ENCODE data around the gene ZRANB3. TPM values are rescaled to one million over a fixed set of nuclear protein-coding genes. Genes with fewer than 3 reads are reported as not detected.
"Not testable (repeated sequence)": the region's sequence is repeated elsewhere in the genome, so short reads cannot be mapped to it uniquely, and the experiment has no call there.

ZRANB3 gene
- total RNA-seq, 2 experiments from 2014 or later: 21.4 to 21.5 TPM

DNA sequence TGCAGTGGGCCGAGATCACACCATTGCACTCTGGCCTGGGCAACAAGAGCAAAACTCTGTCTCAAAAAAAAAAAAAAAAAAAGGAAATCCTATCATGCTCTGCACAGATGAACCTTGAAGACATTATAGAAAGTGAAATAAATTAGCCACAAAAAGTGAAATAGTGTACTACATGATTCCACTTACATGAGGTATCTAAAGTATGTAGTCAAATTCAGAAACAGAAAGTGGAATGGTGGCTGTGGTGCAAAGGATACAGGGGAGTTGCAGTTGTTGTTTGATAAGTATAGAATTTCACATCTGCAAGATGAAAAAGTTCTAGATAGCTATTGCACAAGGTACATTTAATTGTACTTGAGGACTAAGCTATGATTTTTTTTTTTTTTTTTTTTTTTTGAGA lies 5.2 kb downstream of the ZRANB3 start:
- peaks cover 24% of the 10 kb centered on the region for H3K4me1 Mint-ChIP-seq (ENCODE audit: low read depth)
- H3K36me3 Mint-ChIP-seq (ENCODE audit: low read depth): peaks cover 32% of the 10 kb centered on the region
- ChIA-PET POLR2A (no interaction called here), CTCF (no interaction called here)
- intact Hi-C loops (cut with micrococcal nuclease): no loop called here
- H3K27ac Mint-ChIP-seq: no peak overlapping the region
- no peak for DNase-seq
- ATAC-seq: no peak
- TF ChIP-seq CTCF (IDR thresholded peaks at IDR 0.05): no peak
- H3K4me3 Mint-ChIP-seq: no peak overlapping the region
- no peaks in the 10 kb centered on the region for H3K27me3 Mint-ChIP-seq
- no peaks in the 10 kb centered on the region for H3K9me3 Mint-ChIP-seq

- Mint-ChIP-seq H3K9me3 (peaks cover 28% of the 10 kb centered on the region), H3K36me3 (ENCODE audit: low read depth) (peaks cover 27% of the 10 kb centered on the region), H3K4me3 (no peak overlapping the region), H3K27ac (no peak overlapping the region), H3K4me1 (ENCODE audit: low read depth) (peaks cover 14% of the 10 kb centered on the region), H3K27me3 (no peaks in the 10 kb centered on the region)
- no peak for TF ChIP-seq CTCF (IDR thresholded peaks at IDR 0.05)
- intact Hi-C loops (cut with micrococcal nuclease): no loop called here
- CTCF ChIA-PET: no interaction called here
- POLR2A ChIA-PET: no interaction called here
- DNase-seq (no peak), ATAC-seq (no peak)
These were observed 18.9 kb downstream of the ZRANB3 start for GRCh38 chr2:135512099-135512498.

DNA sequence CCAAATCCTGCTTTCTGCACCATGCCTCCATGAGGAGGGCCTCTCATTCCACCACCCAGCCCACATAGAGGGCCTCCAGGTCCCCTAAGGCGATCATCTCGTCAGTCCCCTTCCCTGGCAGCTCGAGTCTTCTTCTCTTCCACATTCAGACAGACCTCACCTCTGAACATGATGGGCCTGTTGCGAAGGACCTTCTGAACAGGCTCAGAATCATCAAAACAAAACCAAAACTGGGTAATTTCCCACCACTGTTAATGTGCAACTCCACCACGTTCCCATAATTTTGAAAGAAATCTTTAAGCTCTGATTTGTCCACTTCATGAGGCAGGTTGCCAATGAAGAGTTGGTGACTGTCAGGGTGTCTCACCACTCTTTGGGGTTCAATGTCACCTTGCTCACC lies 20.4 kb downstream of the ZRANB3 start:
- no peak for DNase-seq
- Mint-ChIP-seq H3K4me3 (no peak overlapping the region), H3K27me3 (no peaks in the 10 kb centered on the region), H3K9me3 (peaks cover 28% of the 10 kb centered on the region), H3K27ac (no peak overlapping the region), H3K4me1 (ENCODE audit: low read depth) (peaks cover 14% of the 10 kb centered on the region), H3K36me3 (ENCODE audit: low read depth) (peaks cover 27% of the 10 kb centered on the region)
- no peak for TF ChIP-seq CTCF (IDR thresholded peaks at IDR 0.05)
- ChIA-PET CTCF (no interaction called here), POLR2A (no interaction called here)
- ATAC-seq: no peak
- intact Hi-C loops (cut with micrococcal nuclease): no loop called here

DNA sequence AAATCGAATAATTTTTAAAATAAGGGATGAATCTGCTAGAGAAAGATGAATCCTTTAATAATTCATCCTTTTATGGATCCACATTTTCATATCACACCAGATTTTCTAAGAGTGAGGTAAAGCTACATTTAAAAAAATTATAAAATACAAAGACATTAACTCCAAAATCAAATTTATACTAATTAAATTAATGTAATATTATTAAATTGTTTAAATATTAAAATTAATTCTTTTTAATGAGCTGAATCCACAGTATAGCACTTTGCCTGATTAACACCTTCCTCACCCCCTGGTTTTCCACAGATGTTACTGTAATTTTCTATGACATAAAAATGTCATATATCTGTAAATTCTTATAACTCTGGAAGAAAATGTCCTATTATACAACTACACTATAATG lies 26.2 kb downstream of the ZRANB3 start:
- ATAC-seq (no peak), DNase-seq (no peak)
- peaks cover 7% of the 10 kb centered on the region for H3K9me3 Mint-ChIP-seq
- no peaks in the 10 kb centered on the region for H3K27me3 Mint-ChIP-seq
- no peak overlapping the region for H3K27ac Mint-ChIP-seq
- no peak for TF ChIP-seq CTCF (IDR thresholded peaks at IDR 0.05)
- H3K4me1 Mint-ChIP-seq (ENCODE audit: low read depth): no peaks in the 10 kb centered on the region
- H3K36me3 Mint-ChIP-seq (ENCODE audit: low read depth): peaks cover 40% of the 10 kb centered on the region
- intact Hi-C loops (cut with micrococcal nuclease): no loop called here
- H3K4me3 Mint-ChIP-seq: no peak overlapping the region
- ChIA-PET POLR2A (no interaction called here), CTCF (no interaction called here)

- H3K4me3 Mint-ChIP-seq; ATAC-seq; intact Hi-C loops (cut with micrococcal nuclease); DNase-seq; H3K4me1 Mint-ChIP-seq (ENCODE audit: low read depth); CTCF ChIA-PET; POLR2A ChIA-PET; H3K27me3 Mint-ChIP-seq; H3K27ac Mint-ChIP-seq: not testable (repeated sequence)
- peaks cover 59% of the 10 kb centered on the region for H3K36me3 Mint-ChIP-seq (ENCODE audit: low read depth)
- H3K9me3 Mint-ChIP-seq: peaks cover 17% of the 10 kb centered on the region
These were observed 32.4 kb downstream of the ZRANB3 start for GRCh38 chr2:135498588-135498987.

GRCh38 chr2:135494917-135495316 lies 36.1 kb downstream of the ZRANB3 start:
- ChIA-PET CTCF (no interaction called here), POLR2A (no interaction called here)
- peaks cover 14% of the 10 kb centered on the region for H3K9me3 Mint-ChIP-seq
- peaks cover 3% of the 10 kb centered on the region for H3K4me1 Mint-ChIP-seq (ENCODE audit: low read depth)
- ATAC-seq (no peak), DNase-seq (no peak)
- no peak overlapping the region for H3K4me3 Mint-ChIP-seq
- H3K36me3 Mint-ChIP-seq (ENCODE audit: low read depth): peaks cover 40% of the 10 kb centered on the region
- TF ChIP-seq CTCF (IDR thresholded peaks at IDR 0.05): no peak
- no peak overlapping the region for H3K27ac Mint-ChIP-seq
- no peaks in the 10 kb centered on the region for H3K27me3 Mint-ChIP-seq
- intact Hi-C loops (cut with micrococcal nuclease): no loop called here
